HEK293 (cell line): ENCODE measurements around the gene ACAP1.

ENCODE experiments used
- SETDB1 ChIP-seq: IDR thresholded peaks from one replicate; pipeline ENCODE4 v1.6.1; 2017; ENCODE audit warnings: mild to moderate bottlenecking, low read length, moderate library complexity, mixed read lengths; ENCODE audit not compliant: insufficient read length
- ZNF274 ChIP-seq, 2 experiments: fragments of 200-500 bp in 1 of 2; fragments of 450-650 bp in 1 of 2; sonication (Bioruptor generic) in 1 of 2; formaldehyde crosslinking in 1 of 2; IDR thresholded peaks; 2 replicates each; pipeline versions ENCODE4 v1.5.1 to v1.6.1; 2014 to 2016; ENCODE audit warnings: borderline replicate concordance in 1 of 2, inconsistent platforms in 1 of 2, low read length in 1 of 2, missing biosample characterization in 1 of 2, missing genetic modification characterization in 1 of 2
- ZNF658 ChIP-seq: fragments of 450-650 bp; formaldehyde crosslinking; IDR thresholded peaks from 2 replicates; pipeline ENCODE4; 2016; ENCODE audit warnings: missing biosample characterization, missing genetic modification characterization
- ZNF837 ChIP-seq: fragments of 450-650 bp; formaldehyde crosslinking; IDR thresholded peaks from 2 replicates; pipeline ENCODE4 v1.5.1; 2016; ENCODE audit warnings: missing biosample characterization, missing genetic modification characterization
- TF ChIP-seq, protein P1 (sequence below): fragments of 450-650 bp; formaldehyde crosslinking; IDR thresholded peaks from 2 replicates; pipeline ENCODE4 v1.5.1; 2016; ENCODE audit warnings: missing biosample characterization, missing genetic modification characterization

DNA sequence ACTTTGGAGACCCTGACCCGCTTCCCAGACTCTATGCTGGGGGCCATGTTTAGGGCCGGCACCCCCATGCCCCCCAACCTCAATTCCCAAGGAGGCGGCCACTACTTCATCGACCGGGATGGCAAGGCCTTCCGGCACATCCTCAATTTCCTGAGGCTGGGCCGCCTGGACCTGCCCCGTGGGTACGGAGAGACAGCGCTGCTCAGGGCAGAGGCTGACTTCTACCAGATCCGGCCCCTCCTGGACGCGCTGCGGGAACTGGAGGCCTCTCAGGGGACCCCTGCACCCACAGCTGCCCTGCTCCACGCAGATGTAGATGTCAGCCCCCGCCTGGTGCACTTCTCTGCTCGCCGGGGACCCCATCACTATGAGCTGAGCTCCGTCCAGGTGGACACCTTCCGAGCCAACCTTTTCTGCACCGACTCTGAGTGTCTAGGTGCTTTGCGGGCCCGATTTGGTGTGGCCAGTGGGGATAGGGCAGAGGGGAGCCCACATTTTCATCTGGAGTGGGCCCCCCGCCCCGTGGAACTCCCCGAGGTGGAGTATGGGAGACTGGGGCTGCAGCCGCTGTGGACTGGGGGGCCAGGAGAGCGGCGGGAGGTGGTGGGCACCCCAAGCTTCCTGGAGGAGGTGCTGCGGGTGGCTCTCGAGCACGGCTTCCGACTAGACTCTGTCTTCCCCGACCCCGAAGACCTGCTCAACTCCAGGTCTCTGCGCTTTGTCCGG lies 16.7 kb downstream of the ACAP1 start:
- TF ChIP-seq ZNF658 (tag by site-specific recombination), result no peak
- no peak for TF ChIP-seq ZNF274 (IDR thresholded peaks at IDR 0.05; ENCODE audit: low read length)
- no peak for TF ChIP-seq ZNF274 (tag by site-specific recombination; IDR thresholded peaks at IDR 0.05; ENCODE audit: borderline replicate concordance)
- TF ChIP-seq, protein P1, sequence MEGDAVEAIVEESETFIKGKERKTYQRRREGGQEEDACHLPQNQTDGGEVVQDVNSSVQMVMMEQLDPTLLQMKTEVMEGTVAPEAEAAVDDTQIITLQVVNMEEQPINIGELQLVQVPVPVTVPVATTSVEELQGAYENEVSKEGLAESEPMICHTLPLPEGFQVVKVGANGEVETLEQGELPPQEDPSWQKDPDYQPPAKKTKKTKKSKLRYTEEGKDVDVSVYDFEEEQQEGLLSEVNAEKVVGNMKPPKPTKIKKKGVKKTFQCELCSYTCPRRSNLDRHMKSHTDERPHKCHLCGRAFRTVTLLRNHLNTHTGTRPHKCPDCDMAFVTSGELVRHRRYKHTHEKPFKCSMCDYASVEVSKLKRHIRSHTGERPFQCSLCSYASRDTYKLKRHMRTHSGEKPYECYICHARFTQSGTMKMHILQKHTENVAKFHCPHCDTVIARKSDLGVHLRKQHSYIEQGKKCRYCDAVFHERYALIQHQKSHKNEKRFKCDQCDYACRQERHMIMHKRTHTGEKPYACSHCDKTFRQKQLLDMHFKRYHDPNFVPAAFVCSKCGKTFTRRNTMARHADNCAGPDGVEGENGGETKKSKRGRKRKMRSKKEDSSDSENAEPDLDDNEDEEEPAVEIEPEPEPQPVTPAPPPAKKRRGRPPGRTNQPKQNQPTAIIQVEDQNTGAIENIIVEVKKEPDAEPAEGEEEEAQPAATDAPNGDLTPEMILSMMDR (tag by site-specific recombination), result no peak
- TF ChIP-seq SETDB1, result no peak
- TF ChIP-seq ZNF837 (tag by site-specific recombination), result no peak
